Measurements from ENCODE around the gene AGPS. TPM values are rescaled to one million over a fixed set of nuclear protein-coding genes. Genes with fewer than 3 reads are reported as not detected.

Gene AGPS
- total RNA-seq, 1 experiment from 2014 or later, result 107 TPM

DNA sequence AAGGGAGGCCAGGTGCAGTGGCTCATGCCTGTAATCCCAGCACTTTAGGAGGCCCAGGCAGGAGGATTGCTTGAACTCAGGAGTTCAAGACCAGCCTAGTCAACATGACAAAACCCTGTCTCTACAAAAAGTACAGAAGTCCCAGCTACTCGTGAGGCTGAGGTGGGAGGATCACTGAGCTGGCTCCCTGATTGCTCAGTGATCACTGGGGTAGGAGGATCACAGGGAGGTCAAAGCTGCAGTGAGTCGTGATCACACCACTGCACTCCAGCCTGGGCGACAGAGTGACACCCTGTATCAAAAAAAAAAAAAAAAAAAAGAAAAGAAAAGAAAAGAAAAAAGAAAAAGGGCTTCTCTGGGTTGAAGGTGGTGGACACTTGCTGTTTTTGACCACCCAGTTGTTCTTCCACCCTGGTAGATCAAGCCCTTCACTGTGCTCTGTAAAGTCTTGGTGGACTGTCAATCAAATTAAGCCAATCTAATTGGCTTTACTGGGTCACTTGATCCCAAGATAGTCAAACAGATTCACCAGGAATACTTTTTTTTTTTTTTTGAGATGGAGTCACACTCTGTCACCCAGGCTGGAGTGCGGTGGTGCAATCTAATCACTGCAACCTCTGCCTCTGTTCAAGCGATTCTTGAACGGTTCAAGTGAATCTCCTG is 191.6 kb downstream of the AGPS start:
- no peak for DNase-seq
- H4K20me1 ChIP-seq (ENCODE audit: insufficient read depth), result no peaks in the 10 kb centered on the region
- intact Hi-C loops (cut with micrococcal nuclease; ENCODE audit: unreplicated experiment), result no loop called here
- no peaks in the 10 kb centered on the region for H3F3A ChIP-seq (ENCODE audit: insufficient read depth, low read depth)
- ChIA-PET CTCF (interaction anchor here (0.7 kb wide), 1 partner anchor 419 kb away, joined by 6 read pairs; no protein-coding TSS in a partner anchor), POLR2A (ENCODE audit: unreplicated experiment) (no interaction called here)
- H3K79me2 ChIP-seq (ENCODE audit: low read depth), result no peaks in the 10 kb centered on the region
- TF ChIP-seq, protein P1, sequence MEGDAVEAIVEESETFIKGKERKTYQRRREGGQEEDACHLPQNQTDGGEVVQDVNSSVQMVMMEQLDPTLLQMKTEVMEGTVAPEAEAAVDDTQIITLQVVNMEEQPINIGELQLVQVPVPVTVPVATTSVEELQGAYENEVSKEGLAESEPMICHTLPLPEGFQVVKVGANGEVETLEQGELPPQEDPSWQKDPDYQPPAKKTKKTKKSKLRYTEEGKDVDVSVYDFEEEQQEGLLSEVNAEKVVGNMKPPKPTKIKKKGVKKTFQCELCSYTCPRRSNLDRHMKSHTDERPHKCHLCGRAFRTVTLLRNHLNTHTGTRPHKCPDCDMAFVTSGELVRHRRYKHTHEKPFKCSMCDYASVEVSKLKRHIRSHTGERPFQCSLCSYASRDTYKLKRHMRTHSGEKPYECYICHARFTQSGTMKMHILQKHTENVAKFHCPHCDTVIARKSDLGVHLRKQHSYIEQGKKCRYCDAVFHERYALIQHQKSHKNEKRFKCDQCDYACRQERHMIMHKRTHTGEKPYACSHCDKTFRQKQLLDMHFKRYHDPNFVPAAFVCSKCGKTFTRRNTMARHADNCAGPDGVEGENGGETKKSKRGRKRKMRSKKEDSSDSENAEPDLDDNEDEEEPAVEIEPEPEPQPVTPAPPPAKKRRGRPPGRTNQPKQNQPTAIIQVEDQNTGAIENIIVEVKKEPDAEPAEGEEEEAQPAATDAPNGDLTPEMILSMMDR (conservative IDR thresholded peaks at IDR 0.05), result no peak
- no peaks in the 10 kb centered on the region for H3K27me3 ChIP-seq (ENCODE audit: insufficient read depth, low read depth)
- H3K36me3 ChIP-seq (ENCODE audit: low read depth), result no peaks in the 10 kb centered on the region
- H3K9me3 ChIP-seq (ENCODE audit: insufficient read depth, low read depth), result no peaks in the 10 kb centered on the region
- H3K9me2 ChIP-seq (ENCODE audit: insufficient read depth), result no peaks in the 10 kb centered on the region
- H3K27ac ChIP-seq, result no peak overlapping the region
- BruUV-seq (replicated peaks), result no TSS peak
- H2AFZ ChIP-seq, result no peak overlapping the region
- H3K4me3 ChIP-seq, result no peak overlapping the region
- H3K4me2 ChIP-seq, result no peak overlapping the region
- no peaks in the 10 kb centered on the region for H3K4me1 ChIP-seq (replicated peaks; ENCODE audit: insufficient read depth)

DNA sequence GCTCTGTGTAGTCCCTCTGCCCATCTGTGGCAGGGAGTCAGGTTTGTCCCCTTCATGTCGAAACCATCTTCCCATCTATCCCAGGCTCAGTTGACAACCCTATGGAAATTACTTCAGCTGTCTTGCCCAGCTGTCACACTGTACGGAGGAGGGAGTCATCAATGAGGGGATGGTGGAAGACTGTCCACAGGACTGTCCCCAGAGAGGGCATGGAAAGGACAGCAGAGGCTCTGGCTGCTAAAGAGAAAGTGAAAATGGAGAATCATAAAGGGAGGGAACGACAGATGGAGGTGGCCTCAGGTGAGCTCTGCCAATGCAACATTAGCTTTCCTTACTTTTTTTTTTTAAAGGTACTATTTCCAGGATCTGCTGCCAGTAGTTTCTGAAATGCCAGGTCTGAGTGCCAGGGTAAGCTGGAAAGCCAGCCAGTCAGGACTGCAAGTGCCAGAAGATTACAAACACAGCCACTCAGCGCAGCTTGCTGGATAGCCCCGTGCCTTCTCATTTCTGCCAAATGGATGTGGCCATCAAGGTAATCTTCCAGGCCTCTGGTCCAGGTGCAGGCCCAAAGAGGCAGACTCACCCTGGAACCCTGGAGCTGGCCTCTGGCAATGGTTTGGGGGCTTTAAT is 192.8 kb downstream of the AGPS start:
- ChIA-PET CTCF (no interaction called here), POLR2A (ENCODE audit: unreplicated experiment) (no interaction called here)
- Histone ChIP-seq H3K27me3 (ENCODE audit: insufficient read depth, low read depth) (no peaks in the 10 kb centered on the region), H3K36me3 (ENCODE audit: low read depth) (no peaks in the 10 kb centered on the region), H3K4me2 (0 out of 2 replicates have a peak overlapping the region, but pooled peaks have one; percentile 12), H3K4me3 (no peak overlapping the region), H2AFZ (no peak overlapping the region), H3K9me3 (ENCODE audit: insufficient read depth, low read depth) (no peaks in the 10 kb centered on the region), H3F3A (ENCODE audit: insufficient read depth, low read depth) (no peaks in the 10 kb centered on the region), H4K20me1 (ENCODE audit: insufficient read depth) (no peaks in the 10 kb centered on the region), H3K4me1 (replicated peaks; ENCODE audit: insufficient read depth) (no peaks in the 10 kb centered on the region), H3K27ac (no peak overlapping the region), H3K9me2 (ENCODE audit: insufficient read depth) (no peaks in the 10 kb centered on the region), H3K79me2 (ENCODE audit: low read depth) (no peaks in the 10 kb centered on the region)
- no TSS peak for BruUV-seq (replicated peaks)
- intact Hi-C loops (cut with micrococcal nuclease; ENCODE audit: unreplicated experiment), result no loop called here
- no peak for DNase-seq
- TF ChIP-seq, protein P1 (conservative IDR thresholded peaks at IDR 0.05), result no peak
- no peak for TF ChIP-seq EZH2 (IDR thresholded peaks at IDR 0.05; ENCODE audit: low read depth)

DNA sequence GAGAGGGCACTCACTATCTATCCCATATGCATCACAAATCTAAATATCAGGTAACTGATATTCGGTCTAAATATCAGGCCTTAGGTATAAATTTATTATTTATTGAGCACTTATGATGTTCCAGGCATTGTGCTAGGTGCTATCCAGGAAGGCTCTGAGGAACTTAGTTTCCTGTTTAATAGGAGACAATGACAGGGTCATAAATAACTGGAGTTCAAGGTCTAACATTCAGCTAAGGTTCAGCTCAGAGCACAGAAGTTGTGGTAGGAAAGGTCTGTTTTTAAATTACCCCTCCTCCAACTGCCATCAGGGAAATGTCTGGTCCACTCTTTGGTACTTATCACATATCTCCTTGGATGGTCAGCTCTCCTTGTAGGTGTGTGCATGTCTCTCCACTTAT is 193.6 kb downstream of the AGPS start:
- Histone ChIP-seq H3K9me3 (ENCODE audit: insufficient read depth, low read depth) (no peaks in the 10 kb centered on the region), H3K4me1 (replicated peaks; ENCODE audit: insufficient read depth) (no peaks in the 10 kb centered on the region), H3K9me2 (ENCODE audit: insufficient read depth) (no peaks in the 10 kb centered on the region), H3K79me2 (ENCODE audit: low read depth) (no peaks in the 10 kb centered on the region), H3K27ac (no peak overlapping the region), H2AFZ (no peak overlapping the region), H3K4me3 (no peak overlapping the region), H3K36me3 (ENCODE audit: low read depth) (no peaks in the 10 kb centered on the region), H3K4me2 (no peak overlapping the region), H3F3A (ENCODE audit: insufficient read depth, low read depth) (no peaks in the 10 kb centered on the region), H3K27me3 (ENCODE audit: insufficient read depth, low read depth) (no peaks in the 10 kb centered on the region), H4K20me1 (ENCODE audit: insufficient read depth) (no peaks in the 10 kb centered on the region)
- TF ChIP-seq EZH2 (IDR thresholded peaks at IDR 0.05; ENCODE audit: low read depth), result no peak
- TF ChIP-seq, protein P1 (conservative IDR thresholded peaks at IDR 0.05), result no peak
- intact Hi-C loops (cut with micrococcal nuclease; ENCODE audit: unreplicated experiment), result no loop called here
- ChIA-PET CTCF (no interaction called here), POLR2A (ENCODE audit: unreplicated experiment) (no interaction called here)
- no peak for DNase-seq
- no TSS peak for BruUV-seq (replicated peaks)

Measured in PC-9 (cell line).